ENCODE data around the gene CDKN2C.
"Not testable (repeated sequence)": the region's sequence is repeated elsewhere in the genome, so short reads cannot be mapped to it uniquely, and the experiment has no call there.

Gene CDKN2C

GRCh38 chr1:50936321-50936720 is 33.7 kb upstream of the CDKN2C start:
- Histone ChIP-seq H3K9ac (ENCODE audit: low read length) (no peak overlapping the region), H3K4me3 (ENCODE audit: low read depth in 1 of 2, low read length in 2 of 2) (no peak overlapping the region), H3K27me3 (ENCODE audit: control insufficient read depth in 1 of 2, insufficient read depth in 2 of 2, low read length in 2 of 2) (no peaks in the 10 kb centered on the region), H3K36me3 (ENCODE audit: insufficient read depth, low read length) (no peaks in the 10 kb centered on the region), H3K27ac (ENCODE audit: low read depth, low read length) (no peak overlapping the region), H3K4me1 (ENCODE audit: insufficient read depth, low read length) (no peaks in the 10 kb centered on the region), H3K9me3 (ENCODE audit: low read length) (no peaks in the 10 kb centered on the region)

- Histone ChIP-seq H3K4me3 (ENCODE audit: low read depth in 1 of 2, low read length in 2 of 2) (no peak overlapping the region), H3K27me3 (ENCODE audit: control insufficient read depth in 1 of 2, insufficient read depth in 2 of 2, low read length in 2 of 2) (no peaks in the 10 kb centered on the region), H3K36me3 (ENCODE audit: insufficient read depth, low read length) (no peaks in the 10 kb centered on the region), H3K9me3 (ENCODE audit: low read length) (no peaks in the 10 kb centered on the region), H3K27ac (ENCODE audit: low read depth, low read length) (no peak overlapping the region), H3K9ac (ENCODE audit: low read length) (no peak overlapping the region), H3K4me1 (ENCODE audit: insufficient read depth, low read length) (no peaks in the 10 kb centered on the region)
Measured at GRCh38 chr1:50940291-50940690, 29.8 kb upstream of the CDKN2C start.

- H3K27me3 ChIP-seq (ENCODE audit: control insufficient read depth in 1 of 2, insufficient read depth in 2 of 2, low read length in 2 of 2): no peaks in the 10 kb centered on the region
Measured at GRCh38 chr1:50942334-50942733, 27.7 kb upstream of the CDKN2C start.

GRCh38 chr1:50949286-50949982 is 20.6 kb upstream of the CDKN2C start:
- no peak overlapping the region for H3K9ac ChIP-seq (ENCODE audit: low read length)
- no peaks in the 10 kb centered on the region for H3K4me1 ChIP-seq (ENCODE audit: insufficient read depth, low read length)
- H3K27ac ChIP-seq (ENCODE audit: low read depth, low read length): no peak overlapping the region
- H3K9me3 ChIP-seq (ENCODE audit: low read length): no peaks in the 10 kb centered on the region
- no peak overlapping the region for H3K4me3 ChIP-seq (ENCODE audit: low read depth in 1 of 2, low read length in 2 of 2)
- H3K27me3 ChIP-seq (ENCODE audit: control insufficient read depth in 1 of 2, insufficient read depth in 2 of 2, low read length in 2 of 2): no peaks in the 10 kb centered on the region
- H3K36me3 ChIP-seq (ENCODE audit: insufficient read depth, low read length): no peaks in the 10 kb centered on the region

More at GRCh38 chr1:50942334-50942733, 27.7 kb upstream of the CDKN2C start:
- Histone ChIP-seq H3K9ac (ENCODE audit: low read length) (no peak overlapping the region), H3K4me3 (ENCODE audit: low read depth in 1 of 2, low read length in 2 of 2) (no peak overlapping the region), H3K4me1 (ENCODE audit: insufficient read depth, low read length) (no peaks in the 10 kb centered on the region), H3K27ac (ENCODE audit: low read depth, low read length) (no peak overlapping the region), H3K36me3 (ENCODE audit: insufficient read depth, low read length) (no peaks in the 10 kb centered on the region), H3K9me3 (ENCODE audit: low read length) (no peaks in the 10 kb centered on the region)

DNA sequence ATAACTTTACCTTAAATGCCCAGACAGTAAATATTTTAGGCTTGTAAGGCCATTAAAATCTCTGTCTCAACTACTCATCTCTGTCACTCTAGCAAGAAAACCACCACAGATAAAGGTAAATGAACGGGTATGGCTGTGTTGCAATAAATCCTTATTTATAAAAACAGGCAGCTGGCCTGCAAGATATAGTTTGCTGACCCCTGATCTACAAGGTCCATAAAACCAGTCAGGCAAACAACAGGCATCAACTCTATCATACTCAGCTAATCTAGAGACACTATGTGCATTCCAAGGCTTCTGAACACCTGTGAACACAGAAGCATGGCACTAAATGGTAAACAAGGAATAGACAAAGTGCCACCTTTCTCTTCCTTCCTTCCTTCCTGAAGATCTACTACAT is 19.6 kb upstream of the CDKN2C start:
- Histone ChIP-seq H3K27ac (ENCODE audit: low read depth, low read length) (no peak overlapping the region), H3K9me3 (ENCODE audit: low read length) (no peaks in the 10 kb centered on the region), H3K27me3 (ENCODE audit: control insufficient read depth in 1 of 2, insufficient read depth in 2 of 2, low read length in 2 of 2) (no peaks in the 10 kb centered on the region), H3K9ac (ENCODE audit: low read length) (no peak overlapping the region), H3K4me3 (ENCODE audit: low read depth in 1 of 2, low read length in 2 of 2) (no peak overlapping the region), H3K36me3 (ENCODE audit: insufficient read depth, low read length) (no peaks in the 10 kb centered on the region), H3K4me1 (ENCODE audit: insufficient read depth, low read length) (no peaks in the 10 kb centered on the region)

GRCh38 chr1:50952566-50952965 is 17.5 kb upstream of the CDKN2C start:
- H3K4me1 ChIP-seq (ENCODE audit: insufficient read depth, low read length); H3K9ac ChIP-seq (ENCODE audit: low read length); H3K27ac ChIP-seq (ENCODE audit: low read depth, low read length); H3K4me3 ChIP-seq (ENCODE audit: low read depth in 1 of 2, low read length in 2 of 2); H3K9me3 ChIP-seq (ENCODE audit: low read length); H3K27me3 ChIP-seq (ENCODE audit: control insufficient read depth in 1 of 2, insufficient read depth in 2 of 2, low read length in 2 of 2); H3K36me3 ChIP-seq (ENCODE audit: insufficient read depth, low read length): not testable (repeated sequence)

DNA sequence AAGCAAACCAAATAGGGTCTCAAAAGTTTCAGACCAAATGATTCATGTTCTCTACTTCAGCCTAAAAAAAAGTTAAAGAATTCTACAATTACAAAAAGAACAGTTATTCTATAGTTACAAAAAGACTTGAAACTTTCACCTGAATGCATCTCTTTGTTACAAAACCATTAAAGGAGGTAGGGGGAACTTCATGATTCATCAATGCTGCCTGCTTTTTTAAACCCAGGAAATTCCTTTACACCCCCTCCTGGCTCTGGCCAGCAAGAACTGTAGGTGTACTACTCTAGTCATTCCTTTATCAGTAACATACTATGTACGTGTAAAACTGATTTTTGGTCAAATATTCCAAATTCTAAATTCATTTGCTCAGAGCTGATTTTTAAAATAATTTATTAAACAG is 14.9 kb upstream of the CDKN2C start:
- Histone ChIP-seq H3K36me3 (ENCODE audit: insufficient read depth, low read length) (no peaks in the 10 kb centered on the region), H3K27ac (ENCODE audit: low read depth, low read length) (no peak overlapping the region), H3K9me3 (ENCODE audit: low read length) (no peaks in the 10 kb centered on the region), H3K9ac (ENCODE audit: low read length) (no peak overlapping the region), H3K27me3 (ENCODE audit: control insufficient read depth in 1 of 2, insufficient read depth in 2 of 2, low read length in 2 of 2) (no peaks in the 10 kb centered on the region), H3K4me3 (ENCODE audit: low read depth in 1 of 2, low read length in 2 of 2) (no peak overlapping the region), H3K4me1 (ENCODE audit: insufficient read depth, low read length) (peaks cover 6% of the 10 kb centered on the region)

GRCh38 chr1:50959303-50959912 is 10.6 kb upstream of the CDKN2C start:
- peak overlapping the region; percentile 30 for H3K9ac ChIP-seq (ENCODE audit: low read length)
- H3K4me3 ChIP-seq (ENCODE audit: low read depth in 1 of 2, low read length in 2 of 2): peak overlapping the region; percentile 53 to 84
- H3K9me3 ChIP-seq (ENCODE audit: low read length): no peaks in the 10 kb centered on the region
- H3K4me1 ChIP-seq (ENCODE audit: insufficient read depth, low read length): peaks cover 6% of the 10 kb centered on the region
- no peaks in the 10 kb centered on the region for H3K27me3 ChIP-seq (ENCODE audit: control insufficient read depth in 1 of 2, insufficient read depth in 2 of 2, low read length in 2 of 2)
- H3K36me3 ChIP-seq (ENCODE audit: insufficient read depth, low read length): no peaks in the 10 kb centered on the region
- peak overlapping the region; percentile 12 for H3K27ac ChIP-seq (ENCODE audit: low read depth, low read length)

DNA sequence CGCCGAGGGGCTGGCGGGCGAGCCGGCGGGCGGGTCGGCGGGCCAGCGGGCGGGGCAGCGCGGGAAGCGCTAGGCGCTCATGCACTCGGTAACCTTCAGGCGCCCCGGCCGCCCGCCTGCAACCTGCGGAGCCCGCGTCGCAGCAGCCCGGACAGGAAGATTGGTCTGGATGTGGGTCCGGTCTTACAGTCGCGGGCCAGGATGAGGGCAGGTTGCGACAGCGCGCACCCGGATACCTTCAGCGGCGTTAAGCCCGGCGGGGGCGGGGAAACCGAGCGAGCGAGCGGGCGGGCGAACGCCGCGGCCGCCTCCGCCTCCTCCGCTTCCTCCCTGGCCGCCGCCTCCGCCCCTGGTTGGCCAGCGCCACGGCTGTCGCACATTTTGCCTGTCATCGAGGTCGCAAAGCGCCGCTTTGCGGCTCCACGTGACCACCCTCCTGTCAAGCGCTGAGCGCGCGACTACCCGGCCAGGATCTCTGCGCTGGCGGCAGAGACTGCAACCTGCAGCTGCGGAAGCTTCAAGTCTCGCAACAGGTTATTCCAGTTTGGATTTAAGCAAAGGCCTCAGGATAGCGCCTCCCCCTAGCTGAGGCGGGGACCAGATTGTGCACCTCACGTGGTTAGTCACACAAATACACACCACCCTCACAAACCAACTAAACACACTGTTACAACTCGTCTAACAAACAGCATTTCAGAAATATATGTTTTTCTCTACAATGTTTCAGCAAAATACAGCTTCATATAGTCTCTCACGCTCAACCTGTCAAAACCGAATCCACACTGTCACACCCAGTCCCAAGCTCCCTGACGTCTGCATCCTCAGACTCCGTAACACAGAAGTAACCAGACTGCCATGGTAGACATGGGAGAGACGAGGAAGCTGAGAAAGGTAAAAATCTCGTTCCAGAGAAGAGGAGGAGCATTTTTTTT is 9.9 kb upstream of the CDKN2C start, which contains the start of gene FAF1:
Gene FAF1, minus strand, starts transcription at position 355 of the 932 bp plus-strand sequence. CDS start 456 bp downstream, outside the sequence.
- Histone ChIP-seq H3K27ac (ENCODE audit: low read depth, low read length) (peak within 1 kb of the TSS; percentile 31), H3K9ac (ENCODE audit: low read length) (peak within 1 kb of the TSS; percentile 69), H3K4me1 (ENCODE audit: insufficient read depth, low read length) (peaks cover 6% of the 10 kb centered on the region), H3K27me3 (ENCODE audit: control insufficient read depth in 1 of 2, insufficient read depth in 2 of 2, low read length in 2 of 2) (no peaks in the 10 kb centered on the region), H3K9me3 (ENCODE audit: low read length) (no peaks in the 10 kb centered on the region), H3K4me3 (ENCODE audit: low read depth in 1 of 2, low read length in 2 of 2) (peak within 1 kb of the TSS; percentile 53 to 84), H3K36me3 (ENCODE audit: insufficient read depth, low read length) (no peaks in the 10 kb centered on the region)

DNA sequence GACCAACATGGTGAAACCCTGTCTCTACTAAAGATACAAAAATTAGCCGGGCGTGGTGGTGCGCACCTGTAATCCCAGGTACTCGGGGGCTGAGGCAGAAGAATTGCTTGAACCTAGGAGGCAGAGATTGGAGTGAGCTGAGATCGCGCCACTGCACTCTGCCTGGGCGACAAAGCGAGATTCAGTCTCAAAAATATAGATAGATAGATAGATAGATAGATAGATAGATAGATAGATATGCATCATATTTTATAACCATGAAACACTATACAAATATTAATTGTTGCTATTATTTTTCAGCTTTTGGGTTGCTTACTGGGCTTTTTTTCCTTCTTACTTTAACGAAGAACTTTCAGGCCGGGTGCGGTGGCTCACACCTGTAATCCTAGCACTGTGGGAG is 5.2 kb upstream of the CDKN2C start:
- Histone ChIP-seq H3K9me3 (ENCODE audit: low read length) (no peaks in the 10 kb centered on the region), H3K4me3 (ENCODE audit: low read depth in 1 of 2, low read length in 2 of 2) (no peak overlapping the region), H3K27ac (ENCODE audit: low read depth, low read length) (no peak overlapping the region), H3K4me1 (ENCODE audit: insufficient read depth, low read length) (no peaks in the 10 kb centered on the region), H3K27me3 (ENCODE audit: control insufficient read depth in 1 of 2, insufficient read depth in 2 of 2, low read length in 2 of 2) (no peaks in the 10 kb centered on the region), H3K9ac (ENCODE audit: low read length) (no peak overlapping the region), H3K36me3 (ENCODE audit: insufficient read depth, low read length) (no peaks in the 10 kb centered on the region)

DNA sequence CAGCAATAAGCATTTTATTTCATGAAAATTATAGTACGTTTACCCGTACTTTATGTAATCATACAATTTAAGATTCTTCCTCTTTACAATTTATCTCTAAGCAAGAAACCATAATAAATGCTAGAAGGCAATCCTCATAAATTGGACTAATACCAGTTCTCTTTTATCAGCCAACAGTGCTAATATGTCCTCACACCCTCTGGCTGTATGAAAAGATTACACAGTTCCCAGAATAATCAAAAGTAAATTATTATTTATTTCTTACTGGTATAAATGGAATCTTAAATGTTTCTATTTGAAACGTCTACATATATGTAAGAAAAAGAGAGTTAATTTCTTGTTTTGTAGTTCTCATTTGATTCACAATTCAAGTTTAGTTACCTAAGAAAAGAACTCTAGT is 3.1 kb upstream of the CDKN2C start:
- peaks cover 5% of the 10 kb centered on the region for H3K4me1 ChIP-seq (ENCODE audit: insufficient read depth, low read length)
- peak overlapping the region in 1 of 2 donors; percentile 96 for H3K4me3 ChIP-seq (ENCODE audit: low read depth in 1 of 2, low read length in 2 of 2)
- H3K27me3 ChIP-seq (ENCODE audit: control insufficient read depth in 1 of 2, insufficient read depth in 2 of 2, low read length in 2 of 2): no peaks in the 10 kb centered on the region
- peak overlapping the region; percentile 11 for H3K9ac ChIP-seq (ENCODE audit: low read length)
- H3K36me3 ChIP-seq (ENCODE audit: insufficient read depth, low read length): no peaks in the 10 kb centered on the region
- H3K9me3 ChIP-seq (ENCODE audit: low read length): no peaks in the 10 kb centered on the region
- H3K27ac ChIP-seq (ENCODE audit: low read depth, low read length): peak overlapping the region; percentile 98
